ENCODE data around the gene PTPRQ.
"Not testable (repeated sequence)": the region's sequence is repeated elsewhere in the genome, so short reads cannot be mapped to it uniquely, and the experiment has no call there.

The PTPRQ gene

GRCh38 chr12:80472236-80472635 lies 28.2 kb downstream of the PTPRQ start (continued):
- TF ChIP-seq POU6F1 (CRISPR knock-in tag; IDR thresholded peaks at IDR 0.05; ENCODE audit: borderline replicate concordance, low read depth) (no peak), ZNF8 (CRISPR knock-in tag; IDR thresholded peaks at IDR 0.05) (no peak)

- ATAC-seq, result peak; percentile 76
- TF ChIP-seq TOX (CRISPR knock-in tag; IDR thresholded peaks at IDR 0.05; ENCODE audit: borderline replicate concordance) (no peak), CSRNP3 (CRISPR knock-in tag; IDR thresholded peaks at IDR 0.05) (no peak), ZFP3 (CRISPR knock-in tag; IDR thresholded peaks at IDR 0.05) (no peak), ZNF565 (CRISPR knock-in tag; conservative IDR thresholded peaks at IDR 0.05; ENCODE audit: low read depth) (no peak), OSR1 (CRISPR knock-in tag; IDR thresholded peaks at IDR 0.05) (no peak), TCF4 (CRISPR knock-in tag; IDR thresholded peaks at IDR 0.05; ENCODE audit: borderline replicate concordance) (no peak), ZNF70 (CRISPR knock-in tag; IDR thresholded peaks at IDR 0.05) (no peak), SNAI2 (CRISPR knock-in tag; IDR thresholded peaks at IDR 0.05) (no peak), ISL1 (CRISPR knock-in tag; IDR thresholded peaks at IDR 0.05) (no peak), CREB5 (CRISPR knock-in tag; IDR thresholded peaks at IDR 0.05; ENCODE audit: low read depth) (no peak)
Measured at GRCh38 chr12:80472911-80473500, 29.0 kb downstream of the PTPRQ start.

- ATAC-seq, result not testable (repeated sequence)
Measured at GRCh38 chr12:80477521-80478145, 33.6 kb downstream of the PTPRQ start.

GRCh38 chr12:80484746-80485145 lies 40.7 kb downstream of the PTPRQ start:
- no peak for TF ChIP-seq PATZ1 (CRISPR knock-in tag; IDR thresholded peaks at IDR 0.05; ENCODE audit: borderline replicate concordance)
- TF ChIP-seq CSRNP3 (CRISPR knock-in tag; IDR thresholded peaks at IDR 0.05), result no peak
- TF ChIP-seq ZNF565 (CRISPR knock-in tag; conservative IDR thresholded peaks at IDR 0.05; ENCODE audit: low read depth), result no peak
- TF ChIP-seq ISL1 (CRISPR knock-in tag; IDR thresholded peaks at IDR 0.05), result no peak
- TF ChIP-seq SNAI2 (CRISPR knock-in tag; IDR thresholded peaks at IDR 0.05), result no peak
- TF ChIP-seq POU6F1 (CRISPR knock-in tag; IDR thresholded peaks at IDR 0.05; ENCODE audit: borderline replicate concordance, low read depth), result no peak
- TF ChIP-seq OSR1 (CRISPR knock-in tag; IDR thresholded peaks at IDR 0.05), result no peak
- no peak for TF ChIP-seq TOX (CRISPR knock-in tag; IDR thresholded peaks at IDR 0.05; ENCODE audit: borderline replicate concordance)
- no peak for TF ChIP-seq ZFP3 (CRISPR knock-in tag; IDR thresholded peaks at IDR 0.05)
- no peak for ATAC-seq
